Transverse colon (tissue), 4 donors: ENCODE data around the gene KIF25.

Experiments used
- CTCF ChIP-seq, 5 experiments: fragments of 200-600 bp in 3 of 5; fragments of 450-650 bp in 2 of 5; sonication (generic) in 3 of 5; IDR thresholded peaks; 1 replicate in 2 of 5; 2 replicates in 3 of 5; pipeline ENCODE4 v1.5.1; 2016 to 2017; ENCODE audit warnings: antibody characterized with exemption in 5 of 5, inconsistent platforms in 3 of 5, mild to moderate bottlenecking in 2 of 5, moderate library complexity in 1 of 5
- EP300 ChIP-seq: sonication (generic); formaldehyde crosslinking; IDR thresholded peaks from one replicate; pipeline ENCODE4 v1.6.1; 2017; ENCODE audit warnings: antibody characterized with exemption, low read depth
- POLR2A ChIP-seq: fragments of 450-650 bp; IDR thresholded peaks from one replicate; pipeline ENCODE4 v1.6.1; 2016; ENCODE audit warnings: antibody characterized with exemption, mild to moderate bottlenecking, moderate library complexity
- POLR2AphosphoS5 ChIP-seq, 3 donors: sonication (generic); formaldehyde crosslinking; IDR thresholded peaks; one replicate each; pipeline ENCODE4 v1.6.1; 2016; ENCODE audit warnings: antibody characterized with exemption in 3 of 3

GRCh38 chr6:167952512-167952859 is 45.0 kb upstream of the KIF25 start:
- TF ChIP-seq CTCF (IDR thresholded peaks at IDR 0.05) = no peak
- TF ChIP-seq POLR2AphosphoS5 (IDR thresholded peaks at IDR 0.05) = no peak
- TF ChIP-seq POLR2A = no peak
- TF ChIP-seq EP300 = no peak
